ENCODE results near the gene NLN.

DNA sequence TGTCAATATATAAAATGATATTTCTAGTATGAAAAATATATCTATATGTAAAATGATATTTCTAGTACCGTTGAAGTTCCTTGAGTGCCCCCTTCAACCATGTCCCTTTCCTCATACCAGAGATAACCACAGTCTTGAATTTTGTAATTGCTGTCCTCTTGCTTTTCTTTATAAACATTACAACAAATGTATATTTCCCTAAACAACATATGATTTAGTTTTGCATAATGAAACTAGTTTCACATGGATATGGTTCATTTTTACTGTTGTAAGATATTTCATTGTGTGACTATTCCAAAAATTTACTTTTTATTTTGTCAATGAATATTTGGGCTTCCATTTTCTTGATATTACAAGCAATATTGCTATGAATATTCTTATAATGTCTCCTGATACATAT, 14.0 kb downstream of the NLN start:
- TF ChIP-seq CTCF (IDR thresholded peaks at IDR 0.05; ENCODE audit: low read depth, low read length, missing input control) (no peak), REST (IDR thresholded peaks at IDR 0.05) (no peak), FOXA2 (IDR thresholded peaks at IDR 0.05) (no peak)
- TF ChIP-seq, protein P1, sequence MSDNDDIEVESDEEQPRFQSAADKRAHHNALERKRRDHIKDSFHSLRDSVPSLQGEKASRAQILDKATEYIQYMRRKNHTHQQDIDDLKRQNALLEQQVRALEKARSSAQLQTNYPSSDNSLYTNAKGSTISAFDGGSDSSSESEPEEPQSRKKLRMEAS (IDR thresholded peaks at IDR 0.05): no peak

All from liver (tissue), 2 donors.